B cell (primary cell): ENCODE measurements around the gene PTPRN2. TPM values are rescaled to one million over a fixed set of nuclear protein-coding genes. Genes with fewer than 3 reads are reported as not detected.
"Not testable (repeated sequence)": the region's sequence is repeated elsewhere in the genome, so short reads cannot be mapped to it uniquely, and the experiment has no call there.

Source experiments
- ATAC-seq: fragments of 200-7000 bp; cut with Tn5 transposase; one replicate; pipeline ENCODE4 v1.10.0; 2021; ENCODE audit warnings: low read depth, mild to moderate bottlenecking, moderate number of reproducible peaks, moderate library complexity
- CTCF ChIA-PET: fragments of 350-600 bp; sonication (Branson Sonifier 250); formaldehyde crosslinking; loops from one replicate; lab custom pipeline; 2021; ENCODE audit warnings: antibody characterized with exemption, inconsistent platforms; lab: Charles Lee
- POLR2A ChIA-PET: fragments of 350-600 bp; sonication (Branson Sonifier 250); formaldehyde crosslinking; loops from one replicate; lab custom pipeline; 2021; ENCODE audit warnings: antibody characterized with exemption; lab: Charles Lee
- DNase-seq: peaks from one replicate; pipeline ENCODE4 v3.0.0; 2013
- H2AFZ ChIP-seq: 2 replicates; pipeline ENCODE4 v1.6.1; 2012; ENCODE audit warnings: mild to moderate bottlenecking, low read depth, low read length; ENCODE audit not compliant: insufficient read depth, poor library complexity, severe bottlenecking
- H3K27ac ChIP-seq, 2 donors: 1 replicate in 1 of 2; 2 replicates in 1 of 2; pipeline ENCODE4 v1.5.1; 2012 to 2013; ENCODE audit warnings: low read length in 2 of 2, mild to moderate bottlenecking in 2 of 2, moderate library complexity in 1 of 2
- H3K27me3 ChIP-seq, 4 experiments: fragments of 200-600 bp in 1 of 4; sonication (generic) in 1 of 4; replicated peaks in 1 of 4; 1 replicate in 2 of 4; 2 replicates in 2 of 4; pipeline versions ENCODE4 v1.6.1 to v1.7.0; 2013 to 2016; ENCODE audit warnings: low read length in 3 of 4, mild to moderate bottlenecking in 2 of 4, mixed read lengths in 1 of 4, moderate library complexity in 1 of 4; ENCODE audit not compliant: insufficient read depth in 4 of 4, control insufficient read depth in 3 of 4; ENCODE audit errors: control extremely low read depth in 1 of 4
- H3K36me3 ChIP-seq, 2 experiments: replicated peaks in 1 of 2; 1 replicate in 1 of 2; 2 replicates in 1 of 2; pipeline versions ENCODE4 v1.6.1 to v1.7.1; 2013; ENCODE audit warnings: low read length in 1 of 2; ENCODE audit not compliant: insufficient read depth in 2 of 2, control insufficient read depth in 1 of 2; ENCODE audit errors: control extremely low read depth in 1 of 2, extremely low read depth in 1 of 2
- H3K4me1 ChIP-seq, 2 donors: fragments of 200-600 bp in 1 of 2; sonication (generic) in 1 of 2; 1 replicate in 1 of 2; 2 replicates in 1 of 2; pipeline versions ENCODE4 v1.5.1 to v1.6.1; 2013 to 2017; ENCODE audit warnings: low read length in 2 of 2; ENCODE audit not compliant: control insufficient read depth in 2 of 2, insufficient read depth in 2 of 2
- H3K4me2 ChIP-seq: replicated peaks from 2 replicates; pipeline ENCODE3; 2012; ENCODE audit warnings: mild to moderate bottlenecking, low read depth, low read length; ENCODE audit not compliant: poor library complexity, severe bottlenecking
- H3K4me3 ChIP-seq, 5 experiments: fragments of 200-600 bp in 1 of 5; sonication (generic) in 1 of 5; 1 replicate in 3 of 5; 2 replicates in 2 of 5; pipeline versions ENCODE4 v1.5.1 to v1.7.0; 2011 to 2016; ENCODE audit warnings: low read length in 4 of 5, mild to moderate bottlenecking in 4 of 5, low read depth in 2 of 5, control low read depth in 1 of 5, moderate library complexity in 1 of 5; ENCODE audit not compliant: insufficient read depth in 1 of 5; ENCODE audit errors: control extremely low read depth in 1 of 5, extremely low read depth in 1 of 5
- H3K79me2 ChIP-seq: fragments of 200-600 bp; sonication (generic); one replicate; pipeline ENCODE4 v1.6.0; 2016; ENCODE audit warnings: low read length; ENCODE audit not compliant: control insufficient read depth, insufficient read depth
- H3K9ac ChIP-seq: fragments of 200-600 bp; sonication (generic); 2 replicates; pipeline ENCODE4 v1.6.1; 2017; ENCODE audit warnings: mild to moderate bottlenecking, low read length, moderate library complexity
- H3K9me3 ChIP-seq, 3 donors: one replicate each; pipeline versions ENCODE4 v1.6.1 to v1.7.1; 2013; ENCODE audit warnings: low read length in 2 of 3; ENCODE audit not compliant: control insufficient read depth in 2 of 3, insufficient read depth in 1 of 3; ENCODE audit errors: control extremely low read depth in 1 of 3
- H4K20me1 ChIP-seq: 2 replicates; pipeline ENCODE4 v1.6.0; 2012; ENCODE audit warnings: mild to moderate bottlenecking, low read length; ENCODE audit not compliant: insufficient read depth, control insufficient read depth, poor library complexity, severe bottlenecking
- H3K27ac Mint-ChIP-seq: one replicate; pipeline ENCODE4 v1.8.0; 2021; ENCODE audit warnings: mixed read lengths
- H3K27me3 Mint-ChIP-seq: one replicate; pipeline ENCODE4 v1.8.0; 2021; ENCODE audit warnings: mixed read lengths
- H3K4me1 Mint-ChIP-seq: one replicate; pipeline ENCODE4 v1.8.0; 2021; ENCODE audit warnings: mixed read lengths
- H3K4me3 Mint-ChIP-seq: one replicate; pipeline ENCODE4 v1.8.0; 2021; ENCODE audit warnings: mixed read lengths
- H3K9me3 Mint-ChIP-seq: one replicate; pipeline ENCODE4 v1.8.0; 2022; ENCODE audit warnings: mixed read lengths; ENCODE audit not compliant: insufficient read depth
- WGBS: methylation state at CpG from one replicate; pipeline ENCODE4 v1.1.5; 2013; ENCODE audit warnings: missing lambda C conversion rate; ENCODE audit not compliant: insufficient coverage; 5-methylcytosine and 5-hydroxymethylcytosine counted together
- intact Hi-C: fragments of 100-400 bp; cut with micrococcal nuclease; formaldehyde crosslinking; loops from one replicate; pipeline ENCODE4 v1.10.0; 2022
- polyA plus RNA-seq: library from polyadenylated mRNA; depleted of rRNA; stranded (reverse); fragments of >200 nt; gene quantifications from 2 replicates; pipeline ENCODE4 v1.2.3, GENCODE V29; 2012
- total RNA-seq, 2 donors: library from RNA; stranded (reverse); fragments of 120-200 nt in 1 of 2; gene quantifications; 1 replicate in 1 of 2; 2 replicates in 1 of 2; pipeline versions ENCODE4 v1.2.3 to v1.2.4, GENCODE V29; 2013 to 2022

Gene PTPRN2
- total and polyA plus RNA-seq, 2 donors (not counting 1 experiment from before 2014, with no cell fraction given), result 2.0 to 5.0 TPM

- H3K9ac ChIP-seq, H3K27me3 Mint-ChIP-seq, H3K27ac ChIP-seq, H3K36me3 ChIP-seq, H2AFZ ChIP-seq, H3K4me1 Mint-ChIP-seq, H3K4me3 ChIP-seq, H3K4me3 Mint-ChIP-seq, H3K9me3 ChIP-seq, H4K20me1 ChIP-seq, H3K27ac Mint-ChIP-seq, POLR2A ChIA-PET, H3K4me1 ChIP-seq, CTCF ChIA-PET, H3K9me3 Mint-ChIP-seq, H3K79me2 ChIP-seq, DNase-seq, H3K27me3 ChIP-seq, intact Hi-C loops, H3K4me2 ChIP-seq, ATAC-seq: not testable (repeated sequence)
- WGBS, result 97% methylated on average over 3 of the region's 9 CpGs
Measured at GRCh38 chr7:158336952-158337351, 250.7 kb downstream of the PTPRN2 start.

- POLR2A ChIA-PET, H3K4me3 ChIP-seq, H3K4me2 ChIP-seq, H3K27ac Mint-ChIP-seq, H3K27ac ChIP-seq, H3K4me3 Mint-ChIP-seq, H3K4me1 ChIP-seq, ATAC-seq, intact Hi-C loops, CTCF ChIA-PET, DNase-seq, H3K27me3 Mint-ChIP-seq, H3K36me3 ChIP-seq, H4K20me1 ChIP-seq, H2AFZ ChIP-seq, H3K27me3 ChIP-seq, H3K79me2 ChIP-seq, H3K9ac ChIP-seq, H3K4me1 Mint-ChIP-seq, H3K9me3 Mint-ChIP-seq: not testable (repeated sequence)
- 93% methylated on average over 1 of the region's 5 CpGs for WGBS
- peaks cover 0 to 24% (median 0%) of the 10 kb centered on the region in 3 donors for H3K9me3 ChIP-seq
Measured at GRCh38 chr7:158332516-158332915, 255.1 kb downstream of the PTPRN2 start.

- H3K27me3 Mint-ChIP-seq, H3K4me1 Mint-ChIP-seq, H3K27ac Mint-ChIP-seq, H3K36me3 ChIP-seq, H3K79me2 ChIP-seq, H3K27ac ChIP-seq, H3K4me2 ChIP-seq, ATAC-seq, H3K4me1 ChIP-seq, DNase-seq, H2AFZ ChIP-seq, POLR2A ChIA-PET, H3K9me3 Mint-ChIP-seq, H4K20me1 ChIP-seq, H3K9ac ChIP-seq, H3K4me3 ChIP-seq, H3K27me3 ChIP-seq, intact Hi-C loops, CTCF ChIA-PET, H3K4me3 Mint-ChIP-seq: not testable (repeated sequence)
- peaks cover 0 to 28% (median 0%) of the 10 kb centered on the region in 3 donors for H3K9me3 ChIP-seq
- 93% methylated on average over 18 of the region's 18 CpGs for WGBS
Measured at GRCh38 chr7:158331826-158332450, 255.7 kb downstream of the PTPRN2 start.
